CD4-positive, alpha-beta T cell treated with Interleukin-6 at 100 ng/mL for 8 hours (primary cell): ENCODE data around the gene NEK11.
"Not testable (repeated sequence)": the region's sequence is repeated elsewhere in the genome, so short reads cannot be mapped to it uniquely, and the experiment has no call there.

Experiments used
- DNase-seq: peaks from one replicate; pipeline ENCODE4 v3.0.0-alpha.2; 2020; ENCODE audit warnings: mixed read lengths, low spot score

Gene NEK11

DNA sequence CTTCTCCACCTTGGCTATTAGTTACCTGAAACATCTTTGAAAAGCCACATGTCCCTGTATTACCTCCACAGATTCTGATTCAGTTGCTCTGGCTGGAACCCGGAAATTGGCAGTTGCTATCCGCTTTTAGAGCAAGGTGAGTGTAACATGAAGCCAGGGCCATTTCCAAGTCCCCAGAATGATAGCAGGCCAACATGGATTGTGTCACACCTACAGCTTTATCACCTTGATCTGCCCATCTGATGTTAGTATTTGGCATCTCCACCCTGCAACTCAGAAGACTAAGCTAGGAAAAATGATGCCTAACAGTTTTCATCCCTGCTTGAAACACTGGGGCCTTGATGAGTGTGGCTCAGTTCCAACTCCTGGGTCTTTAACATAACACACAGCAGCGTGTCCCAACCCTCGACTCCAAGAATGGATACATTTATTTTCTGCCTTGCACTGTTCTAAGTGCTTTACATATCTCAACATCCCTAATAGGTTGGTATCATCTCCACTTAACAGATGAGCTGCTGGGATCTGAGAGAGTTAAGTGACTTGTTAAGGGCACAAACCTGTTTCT, 333.6 kb downstream of the NEK11 start:
- DNase-seq: no peak

- not testable (repeated sequence) for DNase-seq
Observed at GRCh38 chr3:131361066-131361463, 334.4 kb downstream of the NEK11 start.

DNA sequence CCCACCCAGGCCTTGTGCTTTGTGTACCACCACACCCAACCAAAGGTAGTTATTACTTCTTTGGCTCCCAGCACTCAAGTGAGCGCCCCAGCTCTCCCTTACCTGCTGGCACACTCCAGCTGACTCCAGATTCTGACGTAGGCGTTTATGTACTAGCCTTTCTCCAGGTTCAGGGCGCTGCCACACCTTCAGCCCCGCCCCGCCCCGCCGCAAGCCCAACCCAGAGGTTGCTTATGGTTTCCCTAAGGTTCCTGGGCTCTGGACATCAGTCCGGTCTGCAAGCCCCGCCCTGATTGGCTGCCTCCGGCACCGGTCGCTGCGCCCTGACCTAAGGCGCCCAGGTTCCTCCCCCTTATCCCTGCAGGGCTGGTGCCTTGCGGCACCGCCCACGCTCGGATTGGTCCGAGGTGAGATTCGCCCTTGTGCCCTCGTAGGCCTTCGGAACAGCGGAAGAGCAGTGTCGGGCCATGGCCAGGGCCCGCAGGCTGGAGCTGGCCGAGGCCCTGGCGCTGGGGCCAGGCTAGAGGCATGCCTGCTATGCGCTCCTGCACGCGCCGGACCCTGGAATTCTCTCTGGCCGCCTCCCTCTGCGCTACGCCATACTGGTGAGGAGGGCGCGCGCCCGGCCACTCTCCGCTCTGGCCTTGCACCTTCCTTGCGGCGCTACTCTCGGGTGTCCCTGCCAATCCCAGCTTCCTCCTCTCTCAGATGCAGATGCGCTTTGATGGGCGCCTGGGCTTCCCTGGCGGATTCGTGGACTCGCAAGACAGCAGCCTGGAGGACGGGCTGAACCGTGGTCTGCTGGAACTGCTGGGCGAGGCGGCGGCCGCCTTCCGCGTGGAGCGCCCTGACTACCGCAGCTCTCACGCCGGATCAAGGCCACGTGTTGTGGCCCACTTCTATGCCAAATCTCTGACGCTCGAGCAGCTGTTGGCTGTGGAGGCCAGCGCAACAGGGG, 335.1 kb downstream of the NEK11 start:
- DNase-seq: peak; percentile 11

- DNase-seq: no peak
Observed at GRCh38 chr3:131363275-131363674, 336.6 kb downstream of the NEK11 start.

- DNase-seq: no peak
Observed at GRCh38 chr3:131370935-131371687, 344.4 kb downstream of the NEK11 start.

DNA sequence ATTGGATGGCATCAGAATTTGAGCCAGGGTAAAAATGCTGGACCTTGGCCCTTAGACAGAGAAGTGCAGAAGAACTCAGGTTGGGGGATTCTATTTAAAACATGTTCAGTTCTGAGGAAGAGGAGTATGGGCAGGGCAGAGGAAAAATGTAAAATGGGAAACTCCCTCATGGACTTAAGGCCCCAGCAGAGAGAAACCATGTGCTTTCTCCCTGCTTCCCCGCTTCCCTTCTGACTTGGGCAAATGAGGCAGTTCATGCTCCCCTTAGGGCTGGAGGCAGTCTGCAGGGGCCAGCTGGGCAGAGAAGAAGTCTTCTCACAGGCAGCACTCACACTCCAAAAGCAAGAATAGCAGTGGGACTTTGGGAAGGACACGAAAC, 345.0 kb downstream of the NEK11 start:
- no peak for DNase-seq

- no peak for DNase-seq
Observed at GRCh38 chr3:131374741-131375140, 348.1 kb downstream of the NEK11 start.

GRCh38 chr3:131380821-131381444, 354.3 kb downstream of the NEK11 start:
- DNase-seq: not testable (repeated sequence)

DNA sequence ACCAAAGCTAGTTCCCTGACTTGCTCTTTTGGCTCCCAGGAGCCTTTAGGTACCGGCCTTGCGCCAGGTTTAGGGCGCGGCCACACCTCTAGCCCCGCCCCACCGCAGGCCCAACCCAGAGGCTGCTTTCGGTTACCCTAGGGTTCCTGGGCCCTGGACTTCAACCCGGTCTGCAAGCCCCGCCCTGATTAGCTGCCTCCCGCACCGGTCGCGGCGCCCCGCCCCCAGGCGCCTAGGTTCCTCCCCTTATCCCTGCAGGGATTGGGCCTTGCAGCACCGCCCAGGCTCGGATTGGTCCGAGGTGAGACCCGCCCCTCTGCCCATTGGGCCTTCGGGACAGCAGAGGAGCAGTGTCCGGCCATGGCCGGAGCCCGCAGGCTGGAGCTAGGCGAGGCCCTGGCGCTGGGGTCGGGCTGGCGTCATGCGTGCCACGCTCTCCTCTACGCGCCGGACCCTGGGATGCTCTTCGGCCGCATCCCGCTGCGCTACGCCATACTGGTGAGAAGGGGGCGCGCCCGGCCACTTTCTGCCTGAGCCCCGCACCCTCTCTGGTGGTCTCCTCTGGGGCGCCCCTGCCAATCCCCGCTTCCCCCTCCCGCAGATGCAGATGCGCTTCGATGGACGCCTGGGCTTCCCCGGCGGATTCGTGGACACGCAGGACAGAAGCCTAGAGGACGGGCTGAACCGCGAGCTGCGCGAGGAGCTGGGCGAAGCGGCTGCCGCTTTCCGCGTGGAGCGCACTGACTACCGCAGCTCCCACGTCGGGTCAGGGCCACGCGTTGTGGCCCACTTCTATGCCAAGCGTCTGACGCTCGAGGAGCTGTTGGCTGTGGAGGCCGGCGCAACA, 355.0 kb downstream of the NEK11 start, which contains the start of gene NUDT16:
NUDT16 (plus strand) TSS at position 330 of the 847 bp plus-strand sequence; CDS start at position 361, 31 bp downstream.
- peak; percentile 97 for DNase-seq

DNA sequence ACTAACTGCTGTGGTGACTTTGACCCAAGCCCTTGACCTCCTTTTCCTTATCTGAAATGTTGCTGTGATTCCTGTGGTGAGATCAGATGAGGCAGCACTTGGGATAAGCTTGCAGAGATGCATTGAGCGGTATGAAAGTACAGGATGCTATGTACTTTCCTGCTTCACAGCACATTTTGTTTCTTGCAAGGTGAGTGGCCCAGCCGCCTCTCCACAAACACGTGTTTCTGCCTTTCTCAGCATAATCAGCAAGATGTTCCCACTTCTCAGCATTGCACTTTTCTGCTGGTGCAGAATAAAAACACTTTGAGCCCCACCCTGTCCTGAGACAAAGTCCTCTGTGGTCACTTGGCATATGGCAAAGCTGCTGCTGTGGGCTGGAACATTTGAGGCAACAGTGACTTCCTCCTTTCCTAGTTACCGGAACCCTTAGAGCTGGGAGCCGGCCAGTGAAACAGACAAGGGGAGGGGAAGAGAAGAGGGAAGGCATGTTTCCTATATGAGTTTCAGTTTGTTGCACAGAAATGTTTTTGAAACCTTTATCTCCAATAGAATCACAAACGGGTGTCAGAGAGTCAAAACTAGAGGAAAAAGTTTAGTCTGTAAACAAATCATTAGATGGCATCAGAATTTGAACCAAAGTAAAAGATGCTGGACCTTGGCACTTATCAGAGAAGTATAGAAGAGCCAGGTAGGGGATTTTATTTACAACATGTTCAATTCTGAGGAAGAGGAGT, 359.9 kb downstream of the NEK11 start:
- no peak for DNase-seq

DNA sequence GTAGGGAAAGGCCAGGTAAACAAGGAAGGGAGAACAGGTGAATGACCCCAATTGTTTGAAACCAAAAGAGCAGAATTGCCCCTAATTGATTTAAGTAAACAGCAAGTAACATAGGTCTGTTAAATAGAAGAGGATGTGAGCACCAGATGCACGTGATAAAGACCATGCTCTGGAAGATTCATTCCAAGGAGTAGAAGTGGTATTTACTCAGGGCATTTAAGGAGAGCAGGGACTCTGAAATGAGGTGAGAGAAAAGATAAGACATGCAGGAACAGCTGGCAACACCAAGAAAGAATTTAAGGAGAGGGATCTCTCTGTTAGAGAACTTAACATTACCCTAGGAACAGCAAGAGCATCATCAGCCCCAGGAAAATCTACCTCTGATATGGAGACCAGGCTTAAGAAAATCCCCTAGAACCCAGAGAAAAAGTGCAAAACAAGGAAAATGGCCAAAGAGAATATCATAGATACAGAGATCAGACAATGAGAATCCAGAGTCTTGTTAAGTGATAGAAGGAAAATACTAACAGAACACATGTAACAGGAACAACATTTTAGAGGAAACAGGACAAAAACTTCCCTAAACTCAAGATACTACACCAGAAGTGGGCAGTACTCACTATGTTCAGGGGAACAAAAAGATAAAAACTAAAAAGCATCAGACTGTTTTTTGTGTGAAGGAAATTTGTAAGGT, 361.3 kb downstream of the NEK11 start:
- no peak for DNase-seq

DNA sequence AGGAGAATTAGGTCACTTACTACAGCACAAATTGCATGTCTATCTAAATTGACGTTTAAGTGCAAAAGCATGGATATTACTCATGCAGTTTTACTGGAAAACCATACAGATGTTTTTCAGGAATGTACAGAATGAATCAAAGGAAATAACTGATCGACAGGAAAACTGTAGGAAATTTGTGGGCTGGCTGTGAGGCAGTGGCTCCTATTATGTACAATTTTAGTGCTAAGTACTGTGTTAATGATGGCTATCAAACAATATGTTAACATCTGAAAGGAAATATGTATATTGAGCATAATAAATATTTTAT, 361.8 kb downstream of the NEK11 start:
- no peak for DNase-seq

GRCh38 chr3:131390331-131390730, 363.7 kb downstream of the NEK11 start:
- no peak for DNase-seq

- DNase-seq: no peak
Observed at GRCh38 chr3:131393051-131393450, 366.4 kb downstream of the NEK11 start.

DNA sequence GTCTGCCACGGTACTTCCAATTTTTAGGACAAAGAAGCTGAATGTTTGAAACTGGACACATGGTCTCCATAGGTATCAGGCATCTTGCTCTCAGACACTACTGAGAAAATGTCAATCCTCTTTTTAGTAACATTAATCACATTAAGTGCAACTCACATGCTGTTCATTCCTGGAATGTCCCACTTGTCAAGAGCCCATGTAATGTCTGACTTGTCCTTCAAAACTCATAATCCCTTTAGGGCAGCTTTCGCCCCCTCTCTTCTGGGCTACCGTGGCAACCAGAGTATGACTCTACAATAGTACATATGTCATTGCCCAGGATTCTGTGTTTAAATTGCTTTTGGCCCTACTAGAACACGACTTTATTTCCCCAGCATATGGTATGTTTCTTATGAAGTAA, 367.2 kb downstream of the NEK11 start:
- no peak for DNase-seq

GRCh38 chr3:131394400-131394799, 367.7 kb downstream of the NEK11 start:
- no peak for DNase-seq

GRCh38 chr3:131396170-131396569, 369.5 kb downstream of the NEK11 start:
- DNase-seq: no peak

DNA sequence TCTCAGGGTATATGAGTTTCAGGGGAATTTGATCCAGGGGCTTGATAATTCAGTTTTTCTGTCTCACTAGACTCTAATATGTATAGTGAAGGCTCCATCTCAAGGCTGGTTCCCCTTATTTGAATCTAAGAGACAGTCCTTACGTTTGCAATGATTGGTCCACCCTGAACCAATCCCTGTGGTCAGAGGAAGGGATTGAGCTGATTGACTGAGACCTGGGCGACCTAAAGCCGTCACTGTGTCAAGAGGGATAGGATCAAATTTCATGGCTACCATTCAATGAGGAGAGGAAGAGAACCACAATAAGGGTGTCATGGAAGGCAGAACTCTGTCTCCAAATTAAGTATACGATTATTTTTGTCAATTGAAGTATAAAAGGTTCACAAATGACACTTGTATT, 371.2 kb downstream of the NEK11 start:
- no peak for DNase-seq
